Ovary (tissue), 3 donors: ENCODE measurements around the gene NSL1.

Source experiments
- EP300 ChIP-seq: sonication (generic); formaldehyde crosslinking; IDR thresholded peaks from one replicate; pipeline ENCODE4 v1.6.1; 2017; ENCODE audit warnings: antibody characterized with exemption
- POLR2A ChIP-seq: fragments of 450-650 bp; IDR thresholded peaks from one replicate; pipeline ENCODE4 v1.6.1; 2017; ENCODE audit warnings: antibody characterized with exemption, mild to moderate bottlenecking, moderate library complexity
- TF ChIP-seq, protein P1 (sequence below), 3 donors: fragments of 450-650 bp in 2 of 3; fragments of 200-600 bp in 1 of 3; IDR thresholded peaks; one replicate each; pipeline versions ENCODE4 v1.5.1 to v1.8.0; 2016 to 2022; ENCODE audit warnings: antibody characterized with exemption in 3 of 3, mild to moderate bottlenecking in 1 of 3
- donor health status: DM: no; HTN: no; CAD: no.

DNA sequence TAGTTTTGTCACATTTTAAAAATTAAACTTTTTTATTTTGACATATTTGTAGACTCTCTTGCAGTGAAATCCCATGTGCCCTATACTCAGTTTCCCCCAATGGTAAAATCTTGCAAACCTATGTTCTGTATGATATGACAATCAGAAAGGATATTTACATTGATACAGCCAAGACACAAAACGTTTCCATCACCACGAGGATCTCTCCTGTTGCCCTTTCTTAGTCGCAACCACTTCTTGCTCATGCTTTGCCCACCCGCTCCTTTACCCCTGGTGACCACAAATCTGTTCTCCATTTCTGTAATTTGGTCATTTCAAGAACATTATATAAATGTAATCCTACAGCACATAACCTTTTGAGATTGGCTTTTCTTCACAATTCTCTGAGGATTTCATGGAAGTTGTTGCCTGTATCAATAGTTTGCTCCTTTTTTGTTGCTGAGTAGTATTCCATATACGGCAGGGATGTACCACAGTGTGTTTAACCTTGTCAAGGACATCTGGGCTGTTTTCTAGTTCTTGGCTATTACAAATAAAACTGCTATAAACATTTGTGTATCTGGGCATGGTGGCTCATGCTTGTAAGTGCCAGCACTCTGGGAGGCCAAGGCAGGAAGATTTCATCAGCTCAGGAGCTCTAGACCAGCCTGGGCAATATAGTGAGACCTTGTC is 78.0 kb downstream of the NSL1 start:
- TF ChIP-seq, protein P1, sequence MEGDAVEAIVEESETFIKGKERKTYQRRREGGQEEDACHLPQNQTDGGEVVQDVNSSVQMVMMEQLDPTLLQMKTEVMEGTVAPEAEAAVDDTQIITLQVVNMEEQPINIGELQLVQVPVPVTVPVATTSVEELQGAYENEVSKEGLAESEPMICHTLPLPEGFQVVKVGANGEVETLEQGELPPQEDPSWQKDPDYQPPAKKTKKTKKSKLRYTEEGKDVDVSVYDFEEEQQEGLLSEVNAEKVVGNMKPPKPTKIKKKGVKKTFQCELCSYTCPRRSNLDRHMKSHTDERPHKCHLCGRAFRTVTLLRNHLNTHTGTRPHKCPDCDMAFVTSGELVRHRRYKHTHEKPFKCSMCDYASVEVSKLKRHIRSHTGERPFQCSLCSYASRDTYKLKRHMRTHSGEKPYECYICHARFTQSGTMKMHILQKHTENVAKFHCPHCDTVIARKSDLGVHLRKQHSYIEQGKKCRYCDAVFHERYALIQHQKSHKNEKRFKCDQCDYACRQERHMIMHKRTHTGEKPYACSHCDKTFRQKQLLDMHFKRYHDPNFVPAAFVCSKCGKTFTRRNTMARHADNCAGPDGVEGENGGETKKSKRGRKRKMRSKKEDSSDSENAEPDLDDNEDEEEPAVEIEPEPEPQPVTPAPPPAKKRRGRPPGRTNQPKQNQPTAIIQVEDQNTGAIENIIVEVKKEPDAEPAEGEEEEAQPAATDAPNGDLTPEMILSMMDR (IDR thresholded peaks at IDR 0.05): no peak
- TF ChIP-seq EP300 (no peak), POLR2A (no peak)
